Cardiac muscle cell (in vitro differentiated cells and primary cell): ENCODE data around the gene RNF213. TPM values are rescaled to one million over a fixed set of nuclear protein-coding genes. Genes with fewer than 3 reads are reported as not detected.

ENCODE experiments used
- DNase-seq, 2 donors: peaks; one replicate each; pipeline versions ENCODE4 v3.0.0 to v3.0.0-alpha.2; 2010 to 2017; ENCODE audit warnings: low read depth in 1 of 2, low spot score in 1 of 2
- H3K27ac ChIP-seq: fragments of 200-600 bp; sonication (generic); 2 replicates; pipeline ENCODE4 v1.5.1; 2016
- H3K27me3 ChIP-seq: fragments of 200-600 bp; sonication (generic); 2 replicates; pipeline ENCODE4 v1.6.0; 2016; ENCODE audit warnings: control low read depth
- H3K36me3 ChIP-seq: fragments of 200-600 bp; sonication (generic); 2 replicates; pipeline ENCODE4 v1.5.1; 2016; ENCODE audit warnings: control low read depth
- H3K4me1 ChIP-seq: fragments of 200-600 bp; sonication (generic); 2 replicates; pipeline ENCODE4 v1.8.1; 2017; ENCODE audit warnings: low read depth, mild to moderate bottlenecking, mixed run types
- H3K4me3 ChIP-seq: fragments of 200-600 bp; sonication (generic); 2 replicates; pipeline ENCODE4 v1.5.1; 2016; ENCODE audit warnings: mild to moderate bottlenecking
- H3K9me3 ChIP-seq: fragments of 200-600 bp; sonication (generic); 2 replicates; pipeline ENCODE4 v1.5.1; 2017; ENCODE audit warnings: low read depth, mild to moderate bottlenecking, control low read depth
- polyA plus RNA-seq: library from polyadenylated mRNA; unstranded; fragments of >200 nt; fragmentation: Nextera tagmentation; extraction: Ambion mirVana; gene quantifications from 2 replicates; pipeline ENCODE4 v1.2.1, GENCODE V29; 2016
- total RNA-seq: library from RNA; depleted of rRNA; stranded (reverse); fragments of >200 nt; gene quantifications from 2 replicates; pipeline ENCODE4 v1.2.3, GENCODE V29; 2016
- TF ChIP-seq, protein P1 (sequence below): IDR thresholded peaks from 2 replicates; pipeline ENCODE4 v1.5.1; 2012; ENCODE audit warnings: low read depth, mild to moderate bottlenecking, low read length

RNF213 gene
- total and polyA plus RNA-seq, 2 experiments from 2014 or later: 11.5 to 24.9 TPM

DNA sequence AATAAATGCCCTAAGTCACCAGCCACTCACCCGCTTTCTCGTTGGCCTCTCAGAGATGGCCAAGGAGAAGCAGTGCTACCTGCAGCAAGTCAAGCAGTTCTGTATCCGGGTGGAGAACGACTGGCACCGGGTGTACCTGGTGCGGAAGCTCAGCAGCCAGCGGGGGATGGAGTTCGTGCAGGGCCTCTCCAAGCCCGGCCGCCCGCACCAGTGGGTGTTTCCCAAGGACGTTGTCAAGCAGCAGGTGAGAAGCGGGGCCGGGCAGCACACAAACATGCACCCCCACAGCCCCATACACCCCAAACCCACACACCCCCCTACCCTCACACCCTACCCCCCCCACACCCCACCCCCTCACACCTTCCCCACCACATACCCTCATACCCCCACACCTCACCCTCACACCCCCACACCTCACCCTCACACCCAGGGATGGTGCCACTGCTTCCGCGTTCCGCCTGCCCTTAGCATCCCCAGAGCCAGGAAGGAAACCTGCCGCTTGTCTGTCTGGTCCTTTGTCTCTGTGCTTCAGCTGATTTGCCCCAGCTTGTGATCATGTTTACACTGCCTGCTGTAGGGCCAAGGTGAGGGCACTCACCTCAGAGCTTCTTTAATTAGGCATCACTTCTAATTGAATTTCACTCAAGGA is 112.4 kb downstream of the RNF213 start:
- no peak overlapping the region for H3K4me3 ChIP-seq
- TF ChIP-seq, protein P1, sequence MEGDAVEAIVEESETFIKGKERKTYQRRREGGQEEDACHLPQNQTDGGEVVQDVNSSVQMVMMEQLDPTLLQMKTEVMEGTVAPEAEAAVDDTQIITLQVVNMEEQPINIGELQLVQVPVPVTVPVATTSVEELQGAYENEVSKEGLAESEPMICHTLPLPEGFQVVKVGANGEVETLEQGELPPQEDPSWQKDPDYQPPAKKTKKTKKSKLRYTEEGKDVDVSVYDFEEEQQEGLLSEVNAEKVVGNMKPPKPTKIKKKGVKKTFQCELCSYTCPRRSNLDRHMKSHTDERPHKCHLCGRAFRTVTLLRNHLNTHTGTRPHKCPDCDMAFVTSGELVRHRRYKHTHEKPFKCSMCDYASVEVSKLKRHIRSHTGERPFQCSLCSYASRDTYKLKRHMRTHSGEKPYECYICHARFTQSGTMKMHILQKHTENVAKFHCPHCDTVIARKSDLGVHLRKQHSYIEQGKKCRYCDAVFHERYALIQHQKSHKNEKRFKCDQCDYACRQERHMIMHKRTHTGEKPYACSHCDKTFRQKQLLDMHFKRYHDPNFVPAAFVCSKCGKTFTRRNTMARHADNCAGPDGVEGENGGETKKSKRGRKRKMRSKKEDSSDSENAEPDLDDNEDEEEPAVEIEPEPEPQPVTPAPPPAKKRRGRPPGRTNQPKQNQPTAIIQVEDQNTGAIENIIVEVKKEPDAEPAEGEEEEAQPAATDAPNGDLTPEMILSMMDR: no peak
- no peaks in the 10 kb centered on the region for H3K9me3 ChIP-seq
- H3K27ac ChIP-seq: no peak overlapping the region
- no peak for DNase-seq
- peaks cover 37% of the 10 kb centered on the region for H3K36me3 ChIP-seq
- H3K4me1 ChIP-seq: no peaks in the 10 kb centered on the region
- no peaks in the 10 kb centered on the region for H3K27me3 ChIP-seq

DNA sequence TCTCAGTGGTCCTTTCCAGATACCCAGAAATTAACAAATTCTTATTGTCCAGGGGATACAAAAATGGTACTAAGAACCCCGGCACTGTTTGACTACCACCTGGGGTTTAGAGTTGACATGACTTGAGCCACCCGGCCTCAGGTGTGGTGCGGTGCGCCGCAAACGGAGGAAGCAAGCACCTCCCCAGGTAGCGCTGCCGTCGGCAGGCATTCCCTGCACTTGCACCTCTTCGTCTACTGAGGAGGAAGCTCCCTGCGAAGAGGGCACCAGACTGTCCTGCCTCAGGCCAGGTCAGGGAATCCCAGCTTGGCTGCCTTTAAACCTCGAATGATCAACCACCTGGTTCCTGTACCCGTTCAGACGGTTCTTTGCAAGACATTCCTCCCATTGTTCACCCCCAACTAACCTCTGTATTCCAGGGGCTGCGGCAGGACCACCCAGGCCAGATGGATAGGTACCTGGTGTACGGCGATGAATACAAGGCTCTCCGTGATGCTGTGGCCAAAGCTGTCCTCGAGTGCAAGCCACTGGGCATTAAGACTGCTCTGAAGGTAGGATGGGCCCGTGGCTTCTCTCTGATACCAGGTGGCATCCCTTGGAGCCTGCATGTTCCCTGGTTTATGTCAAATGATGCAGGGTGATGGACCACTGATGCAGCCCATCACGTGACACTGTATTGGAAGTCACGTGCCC is 113.5 kb downstream of the RNF213 start:
- Histone ChIP-seq H3K4me1 (no peaks in the 10 kb centered on the region), H3K36me3 (peaks cover 37% of the 10 kb centered on the region), H3K4me3 (no peak overlapping the region), H3K27me3 (no peaks in the 10 kb centered on the region), H3K27ac (no peak overlapping the region), H3K9me3 (no peaks in the 10 kb centered on the region)
- no peak for DNase-seq
- TF ChIP-seq, protein P1: no peak

DNA sequence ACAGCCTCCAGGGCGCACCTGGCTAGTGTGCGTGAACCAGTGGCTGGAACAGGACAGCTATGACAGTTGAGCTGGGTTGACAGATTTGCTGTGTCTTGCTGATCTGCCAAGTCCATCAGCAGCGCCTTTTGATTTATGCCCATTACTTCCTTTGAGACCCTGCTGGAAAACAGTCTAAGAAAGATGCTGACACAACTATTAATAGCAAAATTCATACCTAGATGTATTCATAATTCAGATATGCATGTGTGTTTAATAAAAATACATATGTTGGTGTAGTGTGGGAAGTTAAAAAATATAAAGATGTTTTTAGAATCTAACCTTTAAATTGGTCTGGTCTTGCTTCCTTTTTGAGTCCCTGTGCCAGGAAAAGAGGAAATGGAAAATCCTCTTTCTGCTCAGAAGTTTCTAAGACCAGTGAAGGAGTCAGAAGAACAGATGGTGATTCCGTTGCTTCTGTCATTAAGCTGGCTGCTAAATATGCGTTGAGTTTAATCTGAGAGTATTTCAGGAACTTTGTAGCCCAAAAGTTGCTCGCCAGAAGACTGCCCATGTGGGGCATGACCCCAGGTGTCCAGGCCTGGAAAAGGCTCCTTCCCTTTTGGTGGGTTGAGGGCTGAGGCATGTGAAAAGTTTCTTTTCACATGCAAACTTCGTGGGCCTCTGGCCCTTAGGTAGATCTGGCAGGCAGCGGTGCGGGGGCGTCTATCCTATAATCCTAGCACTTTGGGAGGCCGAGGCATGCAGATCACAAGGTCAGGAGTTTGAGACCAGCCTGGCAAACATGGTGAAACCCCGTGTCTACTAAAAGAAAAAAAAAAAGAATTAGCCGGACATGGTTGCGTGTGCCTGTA is 114.3 kb downstream of the RNF213 start:
- Histone ChIP-seq H3K27me3 (no peaks in the 10 kb centered on the region), H3K27ac (no peak overlapping the region), H3K9me3 (no peaks in the 10 kb centered on the region), H3K4me3 (no peak overlapping the region), H3K36me3 (peaks cover 34% of the 10 kb centered on the region), H3K4me1 (no peaks in the 10 kb centered on the region)
- TF ChIP-seq, protein P1: no peak
- DNase-seq: no peak

DNA sequence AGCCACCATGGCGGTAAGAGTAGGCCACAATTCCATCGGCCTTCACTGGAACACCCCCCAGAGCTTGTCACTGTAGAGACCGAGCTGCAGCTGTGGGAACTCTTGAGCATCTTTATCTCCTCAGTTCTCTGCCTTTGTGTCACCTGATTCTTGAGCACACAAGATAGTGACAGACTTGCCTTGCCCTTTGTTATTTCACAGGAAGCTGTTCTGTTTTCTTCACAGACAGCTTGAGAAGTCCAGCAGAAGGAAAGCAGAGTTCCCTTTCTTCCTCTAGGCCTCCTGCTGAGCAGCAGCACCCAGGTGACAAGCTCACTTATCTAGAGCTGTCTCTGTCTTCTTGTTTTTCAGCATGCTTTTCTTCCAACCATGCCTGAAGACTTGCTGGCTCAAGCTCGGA is 115.9 kb downstream of the RNF213 start:
- no peak for DNase-seq
- H3K36me3 ChIP-seq: peaks cover 26% of the 10 kb centered on the region
- no peak overlapping the region for H3K4me3 ChIP-seq

DNA sequence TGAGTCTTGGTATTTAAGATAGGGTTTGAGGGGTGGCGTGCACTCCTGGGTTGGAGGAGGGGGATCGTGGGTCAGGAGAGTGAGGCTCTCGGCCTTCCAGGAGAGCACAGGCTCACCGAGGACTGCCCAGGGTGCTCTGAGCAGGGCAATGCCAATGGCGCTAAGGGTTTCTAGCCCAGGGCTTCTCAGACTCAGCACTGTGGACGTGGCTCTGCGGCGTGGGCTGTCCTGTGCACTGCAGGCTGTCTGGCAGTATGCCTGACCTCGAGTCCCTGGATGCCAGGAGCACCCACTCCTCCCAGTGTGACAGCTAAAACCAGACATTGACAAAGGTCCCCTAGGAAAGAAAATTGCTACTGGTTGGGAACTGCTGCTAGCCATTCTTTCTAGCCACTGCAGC is 117.1 kb downstream of the RNF213 start:
- no peak overlapping the region for H3K4me3 ChIP-seq
- no peaks in the 10 kb centered on the region for H3K4me1 ChIP-seq
- H3K27ac ChIP-seq: no peak overlapping the region
- TF ChIP-seq, protein P1: no peak
- DNase-seq: no peak
- no peaks in the 10 kb centered on the region for H3K9me3 ChIP-seq
- H3K27me3 ChIP-seq: no peaks in the 10 kb centered on the region
- H3K36me3 ChIP-seq: peaks cover 17% of the 10 kb centered on the region

More for the DNA sequence above, 115.9 kb downstream of the RNF213 start:
- H3K9me3 ChIP-seq: no peaks in the 10 kb centered on the region
- H3K4me1 ChIP-seq: no peaks in the 10 kb centered on the region
- H3K27me3 ChIP-seq: no peaks in the 10 kb centered on the region
- TF ChIP-seq, protein P1: no peak
- H3K27ac ChIP-seq: no peak overlapping the region
